ENCODE data around the gene ADAMTSL1.
"Not testable (repeated sequence)": the region's sequence is repeated elsewhere in the genome, so short reads cannot be mapped to it uniquely, and the experiment has no call there.

Gene ADAMTSL1

GRCh38 chr9:18863791-18864190, 389.8 kb downstream of the ADAMTSL1 start:
- no peak for DNase-seq (ENCODE audit: low read depth in 2 of 2)

GRCh38 chr9:18864516-18864915, 390.6 kb downstream of the ADAMTSL1 start:
- DNase-seq (ENCODE audit: low read depth in 2 of 2), result no peak

GRCh38 chr9:18865542-18865941, 391.6 kb downstream of the ADAMTSL1 start:
- no peak for DNase-seq (ENCODE audit: low read depth in 2 of 2)

GRCh38 chr9:18866121-18866831, 392.3 kb downstream of the ADAMTSL1 start:
- no peak for DNase-seq (ENCODE audit: low read depth in 2 of 2)

DNA sequence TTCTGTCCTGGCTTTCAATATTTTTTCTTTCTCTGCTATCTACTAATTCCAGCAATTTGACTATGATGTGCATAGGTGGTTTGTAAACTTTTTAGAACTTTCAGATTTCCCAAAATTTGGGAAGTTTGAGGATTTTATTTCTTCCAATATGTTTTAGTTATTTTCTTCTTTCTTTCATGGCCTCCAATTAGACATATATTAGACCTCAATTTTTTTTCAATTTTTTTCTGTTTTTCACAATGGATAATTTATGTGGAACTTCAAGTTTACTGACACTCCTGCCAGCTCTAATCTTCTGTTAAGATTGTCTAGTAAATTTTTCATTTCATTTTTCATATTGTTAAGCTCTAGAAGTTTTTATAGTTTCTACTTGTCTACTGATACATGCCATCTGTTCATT, 395.8 kb downstream of the ADAMTSL1 start:
- DNase-seq (ENCODE audit: low read depth in 2 of 2), result no peak

GRCh38 chr9:18874069-18874468, 400.1 kb downstream of the ADAMTSL1 start:
- no peak for DNase-seq (ENCODE audit: low read depth in 2 of 2)

DNA sequence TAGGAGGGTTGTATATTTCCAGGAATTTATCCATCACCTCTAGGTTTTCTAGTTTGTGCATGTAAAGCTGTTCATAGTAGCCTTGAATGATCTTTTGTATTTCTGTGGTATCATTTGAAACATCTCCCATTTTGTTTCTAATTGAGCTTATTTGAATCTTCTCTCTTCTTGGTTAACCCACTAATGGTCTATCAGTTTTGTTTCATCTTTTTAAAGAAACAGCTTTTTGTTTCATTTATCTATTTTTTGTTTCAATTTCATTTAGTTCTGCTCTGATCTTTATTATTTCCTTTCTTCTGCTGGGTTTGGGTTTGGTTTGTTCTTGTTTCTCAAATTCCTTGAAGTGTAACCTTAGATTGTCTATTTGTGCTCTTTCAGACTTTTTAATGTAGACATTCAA, 401.0 kb downstream of the ADAMTSL1 start:
- DNase-seq (ENCODE audit: low read depth in 2 of 2), result not testable (repeated sequence)

- DNase-seq (ENCODE audit: low read depth in 2 of 2), result no peak
Measured at GRCh38 chr9:18877984-18878383, 404.0 kb downstream of the ADAMTSL1 start.

DNA sequence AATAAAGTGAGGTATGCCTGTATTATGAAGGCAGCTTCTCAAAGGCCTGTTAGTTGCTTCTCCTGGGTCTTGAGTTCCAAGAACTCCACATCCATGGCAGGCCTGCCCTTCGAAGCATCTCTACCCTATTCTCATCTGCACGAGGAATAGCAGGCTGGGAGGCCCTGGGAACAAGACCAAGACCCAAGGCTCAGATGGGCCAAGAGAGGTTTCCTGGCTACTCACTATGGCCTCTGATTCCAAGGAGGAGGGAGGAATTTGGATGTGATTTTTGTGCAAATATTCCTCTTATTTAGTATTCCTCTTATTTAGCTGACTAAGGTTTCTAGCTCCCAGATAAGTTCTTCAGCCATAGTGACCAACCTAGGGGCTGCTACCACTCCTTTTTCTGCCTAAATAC, 407.8 kb downstream of the ADAMTSL1 start:
- DNase-seq (ENCODE audit: low read depth in 2 of 2), result no peak

GRCh38 chr9:18887546-18887945, 413.6 kb downstream of the ADAMTSL1 start:
- DNase-seq (ENCODE audit: low read depth in 2 of 2), result no peak

DNA sequence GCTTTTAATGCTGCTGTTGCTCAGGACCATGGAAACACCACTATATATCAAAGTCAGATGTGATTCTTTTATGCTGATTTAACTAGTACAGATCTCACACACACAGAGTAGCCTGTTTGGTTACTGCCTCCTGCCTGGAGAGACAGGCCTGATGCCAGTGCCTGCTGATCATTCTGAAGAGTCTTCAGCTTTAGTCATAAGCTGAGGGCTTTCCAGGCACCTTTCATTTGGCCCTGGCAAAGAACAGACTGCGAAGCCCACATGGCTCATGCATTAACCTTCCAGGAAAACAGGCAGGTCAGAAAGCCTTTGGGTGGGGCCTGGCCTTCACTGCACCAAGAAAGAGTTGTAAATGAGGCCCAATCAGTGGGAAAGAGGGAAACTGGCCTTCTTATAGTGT, 414.3 kb downstream of the ADAMTSL1 start:
- DNase-seq (ENCODE audit: low read depth in 2 of 2), result no peak

- DNase-seq (ENCODE audit: low read depth in 2 of 2), result no peak
Measured at GRCh38 chr9:18889550-18889949, 415.6 kb downstream of the ADAMTSL1 start.

DNA sequence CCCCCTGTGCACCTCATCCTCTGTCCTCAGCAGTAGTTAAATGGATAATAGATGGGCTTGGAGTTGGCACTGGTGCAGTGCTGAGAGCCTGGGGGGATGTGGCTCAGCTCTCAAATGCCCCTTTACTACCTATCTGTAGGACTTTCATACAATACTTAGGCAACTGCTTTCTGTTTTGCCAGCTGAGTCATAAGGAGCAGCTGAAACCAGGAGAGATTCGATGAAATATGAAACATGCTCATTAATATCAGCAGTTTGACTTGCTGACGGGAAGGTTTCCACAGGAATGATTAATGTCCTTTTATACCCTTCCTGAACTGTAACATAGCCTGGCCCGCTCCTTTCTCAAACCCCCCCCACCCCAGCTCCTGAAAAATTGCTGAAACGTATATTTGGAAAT, 416.4 kb downstream of the ADAMTSL1 start:
- no peak for DNase-seq (ENCODE audit: low read depth in 2 of 2)

GRCh38 chr9:18891946-18892670, 418.2 kb downstream of the ADAMTSL1 start:
- DNase-seq (ENCODE audit: low read depth in 2 of 2), result no peak

DNA sequence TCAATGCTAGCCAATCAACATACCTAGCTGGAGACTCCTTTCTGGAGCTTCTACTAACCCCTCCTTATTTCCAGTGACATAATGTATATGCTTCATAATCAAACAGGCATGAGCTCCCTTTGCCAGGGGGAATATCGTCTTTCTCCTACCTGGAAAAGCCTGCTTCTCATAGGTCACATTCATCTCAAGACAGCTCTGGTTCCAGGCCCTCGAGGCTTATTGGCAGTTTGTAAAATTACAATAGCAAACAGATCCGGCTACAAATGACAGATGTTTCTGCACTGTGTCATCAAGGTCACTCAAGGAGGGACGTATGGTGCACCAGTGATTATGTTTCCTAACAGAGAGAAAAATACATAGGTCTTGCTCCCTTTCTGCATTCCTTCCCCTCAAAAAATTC, 419.1 kb downstream of the ADAMTSL1 start:
- DNase-seq (ENCODE audit: low read depth in 2 of 2), result no peak

GRCh38 chr9:18893491-18893890, 419.5 kb downstream of the ADAMTSL1 start:
- DNase-seq (ENCODE audit: low read depth in 2 of 2), result no peak

DNA sequence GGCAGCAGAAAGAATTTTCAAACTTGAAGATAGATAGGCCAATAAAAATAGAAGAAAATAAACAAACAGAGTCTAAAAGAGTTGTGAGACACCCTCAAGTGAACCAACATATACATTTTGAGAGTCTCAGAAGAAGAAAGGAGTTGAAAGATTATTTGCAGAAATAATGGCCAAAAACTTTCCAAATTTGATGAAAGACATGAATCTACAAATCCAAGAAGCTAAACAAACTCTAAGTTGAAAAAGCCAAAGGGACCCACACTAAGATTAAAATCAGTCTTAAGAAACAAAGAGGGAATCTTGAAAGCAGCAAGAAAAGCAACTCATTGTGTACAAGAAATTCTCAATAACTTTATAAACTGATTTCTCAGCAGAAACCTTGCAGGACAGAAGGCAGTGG, 422.1 kb downstream of the ADAMTSL1 start:
- DNase-seq (ENCODE audit: low read depth in 2 of 2), result no peak

DNA sequence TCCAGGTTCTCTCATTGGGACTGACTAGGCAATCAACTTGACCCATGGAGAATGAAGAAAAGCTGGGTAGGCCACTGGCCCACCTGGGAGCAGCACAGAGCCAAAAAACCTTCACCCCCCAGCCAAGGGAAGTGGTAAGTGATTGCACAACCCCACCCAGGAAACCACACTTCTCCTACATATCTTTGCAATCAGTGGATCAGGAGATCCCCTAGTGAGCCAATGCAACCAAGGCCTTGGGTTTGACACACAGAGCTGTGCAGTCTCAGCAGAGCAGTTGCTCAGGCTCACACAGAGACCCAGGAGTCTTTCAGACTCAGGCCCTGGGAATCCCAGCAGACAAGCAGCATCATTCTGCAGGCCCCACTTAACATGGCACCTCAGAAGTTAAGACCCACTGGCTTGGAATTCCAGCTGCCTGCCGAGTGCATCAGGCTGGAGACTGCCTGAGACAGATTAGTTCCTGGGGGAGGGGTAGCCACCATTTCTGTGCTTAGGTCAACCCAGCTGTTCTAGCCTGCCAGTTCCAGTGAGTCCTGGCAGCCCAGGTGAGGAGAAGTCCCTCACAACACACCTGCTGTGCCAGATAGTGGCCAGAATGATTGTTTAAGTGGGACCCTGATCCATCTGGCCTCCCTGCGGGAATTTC, 422.7 kb downstream of the ADAMTSL1 start:
- DNase-seq (ENCODE audit: low read depth in 2 of 2), result no peak

- no peak for DNase-seq (ENCODE audit: low read depth in 2 of 2)
Measured at GRCh38 chr9:18903450-18903849, 429.5 kb downstream of the ADAMTSL1 start.

- no peak for DNase-seq (ENCODE audit: low read depth in 2 of 2)
Measured at GRCh38 chr9:18905028-18905882, 431.3 kb downstream of the ADAMTSL1 start.

- no peak for DNase-seq (ENCODE audit: low read depth in 2 of 2)
Measured at GRCh38 chr9:18905883-18906629, 432.1 kb downstream of the ADAMTSL1 start.

All from stimulated activated CD8-positive, alpha-beta memory T cell treated with anti-CD3 and anti-CD28 coated beads, Interleukin-7, amount 100 ng/mL, for 1 hour (primary cell).